Activated T-cell treated with anti-CD3 and anti-CD28 coated beads for 48 hours (primary cell): ENCODE data around the gene SCART1.
"Not testable (repeated sequence)": the region's sequence is repeated elsewhere in the genome, so short reads cannot be mapped to it uniquely, and the experiment has no call there.

Experiments used
- DNase-seq: peaks from one replicate; pipeline ENCODE4 v3.0.0-alpha.2; 2020; ENCODE audit warnings: low read depth

The SCART1 gene

DNA sequence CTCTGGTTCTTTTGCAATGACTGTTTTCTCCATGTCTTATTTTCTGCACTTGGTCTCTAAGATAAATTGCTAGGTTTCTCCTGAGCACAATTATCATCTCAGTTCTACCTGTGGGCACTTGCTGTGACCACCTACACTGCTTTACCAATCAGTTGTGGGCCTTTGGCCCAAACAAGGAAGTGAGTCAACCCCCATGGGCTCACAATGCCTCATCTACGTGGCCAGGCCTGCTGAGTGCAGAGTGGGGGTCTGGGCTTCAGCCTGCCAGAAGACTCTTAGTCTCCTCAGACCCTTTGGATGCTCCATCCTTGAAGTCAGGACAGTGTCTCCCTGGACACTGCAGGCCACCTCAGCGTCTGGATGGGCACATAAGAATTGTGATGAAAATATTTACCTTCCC is 20.3 kb downstream of the SCART1 start:
- DNase-seq = no peak

DNA sequence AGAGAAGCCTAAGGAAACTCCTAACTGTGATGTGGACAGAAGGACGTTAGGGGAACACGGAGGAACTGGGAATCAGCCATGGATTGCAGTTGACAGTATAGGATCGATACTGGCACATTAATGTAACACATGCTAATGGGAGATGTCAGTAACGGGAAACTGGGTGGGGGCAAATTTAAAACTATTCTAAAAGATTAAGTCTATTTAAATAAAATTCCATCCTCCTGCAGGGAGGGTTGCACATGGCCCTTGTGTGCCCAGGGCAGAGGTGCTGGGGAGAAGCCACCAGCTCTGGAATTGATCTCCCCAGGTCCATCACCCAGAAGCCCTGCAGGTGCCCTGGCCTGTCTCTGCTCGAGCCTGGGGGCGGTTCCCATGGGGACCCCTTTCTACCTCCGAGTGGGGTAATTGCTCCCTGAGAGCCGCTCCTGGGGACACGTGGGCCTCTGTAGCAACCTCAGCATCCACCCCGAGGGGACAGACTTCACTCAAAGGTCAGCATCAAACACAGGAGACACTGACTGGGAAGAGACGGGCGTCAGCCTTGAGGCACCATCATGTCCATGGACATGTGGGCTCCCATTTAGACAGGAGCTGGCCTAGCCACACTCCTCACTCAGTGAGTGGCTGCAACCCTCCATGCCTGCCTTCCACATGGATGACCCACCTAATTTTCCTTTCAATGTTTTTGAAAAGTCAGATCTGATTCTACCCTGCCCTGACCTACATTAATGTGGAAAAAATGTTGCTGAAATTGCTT is 21.1 kb downstream of the SCART1 start:
- no peak for DNase-seq

GRCh38 chr10:133475425-133475734 is 21.6 kb downstream of the SCART1 start:
- no peak for DNase-seq

DNA sequence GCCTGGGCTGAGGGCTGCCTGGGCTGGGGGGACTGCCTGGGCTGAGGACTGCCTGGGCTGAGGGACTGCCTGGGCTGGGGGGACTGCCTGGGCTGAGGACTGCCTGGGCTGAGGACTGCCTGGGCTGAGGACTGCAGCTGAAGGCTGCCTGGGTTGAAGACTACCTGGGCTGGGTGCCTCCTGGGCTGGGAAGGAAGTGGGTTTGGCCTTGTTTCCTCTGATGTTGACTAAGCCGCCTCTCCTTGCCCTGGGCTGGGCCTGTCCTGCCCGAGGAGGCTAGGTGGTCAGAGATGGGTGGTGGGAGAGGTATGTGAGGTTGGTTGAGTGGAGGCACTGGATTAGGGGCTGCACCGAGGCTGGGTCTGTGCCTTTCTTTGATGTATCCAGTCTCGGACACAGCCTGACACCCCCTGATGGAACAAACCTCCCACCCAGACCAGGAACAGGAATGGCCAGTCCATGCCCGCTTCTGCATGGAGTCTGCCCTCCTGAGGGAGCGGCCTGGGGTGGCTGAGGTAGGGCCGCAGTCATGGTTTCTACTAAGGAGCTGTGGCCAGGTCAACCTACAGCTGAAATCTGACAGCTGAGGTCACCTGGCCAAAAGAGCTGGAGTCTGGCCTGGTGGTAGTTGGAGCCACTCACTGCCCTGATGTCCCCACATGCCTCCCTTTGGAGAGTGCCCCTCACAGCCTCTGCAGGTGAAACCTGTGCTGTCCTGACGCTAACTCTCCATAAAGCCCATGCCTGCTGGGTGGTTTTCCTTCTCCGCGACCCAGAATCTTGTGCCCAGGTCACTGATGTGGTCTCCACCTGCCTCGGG is 22.3 kb downstream of the SCART1 start:
- DNase-seq = no peak

- DNase-seq = no peak
Observed at GRCh38 chr10:133476641-133476990, 22.9 kb downstream of the SCART1 start.

DNA sequence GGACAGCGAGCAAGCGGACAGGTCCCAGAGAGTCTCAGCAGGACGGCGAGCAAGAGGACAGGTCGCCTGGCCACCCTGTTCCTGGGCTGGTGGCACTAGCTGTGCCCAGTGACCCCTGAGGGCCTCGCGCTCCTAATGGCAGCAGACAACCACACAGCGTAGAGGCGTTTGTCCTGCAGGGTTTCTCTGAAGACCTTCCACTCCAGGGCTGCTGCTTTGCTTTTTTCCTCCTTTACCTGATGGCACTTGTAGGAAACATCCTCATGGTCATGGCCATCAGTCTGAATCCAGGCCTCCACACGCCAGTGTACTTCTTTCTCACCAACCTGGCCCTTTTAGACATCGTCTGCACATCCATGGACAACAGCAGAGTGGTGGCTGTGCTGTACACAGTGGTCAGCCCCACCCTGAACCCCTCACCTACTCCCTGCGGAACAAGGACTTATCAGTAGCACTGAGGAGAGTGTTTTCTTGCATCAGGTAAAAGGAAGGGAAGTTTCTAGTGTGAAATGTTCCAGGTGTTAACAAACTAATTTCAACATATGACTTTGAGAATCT is 27.4 kb downstream of the SCART1 start:
- DNase-seq = no peak

DNA sequence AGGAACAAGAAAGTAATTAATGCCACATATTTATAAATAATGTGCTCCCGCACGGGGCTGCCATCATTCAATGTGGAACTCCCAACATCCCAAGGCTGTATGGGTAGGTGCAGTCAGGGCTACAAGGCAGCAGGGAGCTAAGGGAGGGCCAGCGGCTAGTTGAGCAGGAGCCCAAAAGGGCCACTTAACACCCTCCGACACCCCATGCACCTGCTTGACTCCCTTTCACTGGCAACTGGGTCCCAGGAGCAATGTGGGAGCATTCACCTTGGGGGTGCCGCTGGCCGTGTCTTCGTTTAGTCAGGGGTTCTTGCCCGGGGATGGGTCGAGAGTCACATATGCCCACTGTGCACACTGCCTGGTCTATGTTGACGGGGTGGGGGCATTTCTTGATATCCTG is 27.9 kb downstream of the SCART1 start:
- no peak for DNase-seq

DNA sequence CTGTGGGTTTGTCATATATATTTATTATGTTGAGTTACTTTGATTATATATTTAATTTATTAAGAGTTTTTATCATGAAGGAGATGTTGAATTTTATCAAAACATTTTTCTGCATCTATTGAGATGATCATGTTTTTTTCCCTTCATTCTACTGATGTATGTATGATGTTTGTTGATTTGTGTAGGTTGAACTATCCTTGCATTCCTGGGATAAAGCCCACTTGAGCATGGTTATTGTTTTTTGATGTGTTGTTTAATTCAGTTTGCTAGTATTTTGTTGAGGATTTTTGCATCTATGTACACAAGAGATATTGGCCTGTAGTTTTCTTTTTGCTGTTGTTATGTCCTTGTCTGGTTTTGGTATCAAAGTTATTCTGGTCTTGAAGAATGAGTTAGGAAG is 31.1 kb downstream of the SCART1 start:
- DNase-seq = no peak

- DNase-seq = no peak
Observed at GRCh38 chr10:133487085-133487484, 33.3 kb downstream of the SCART1 start.

DNA sequence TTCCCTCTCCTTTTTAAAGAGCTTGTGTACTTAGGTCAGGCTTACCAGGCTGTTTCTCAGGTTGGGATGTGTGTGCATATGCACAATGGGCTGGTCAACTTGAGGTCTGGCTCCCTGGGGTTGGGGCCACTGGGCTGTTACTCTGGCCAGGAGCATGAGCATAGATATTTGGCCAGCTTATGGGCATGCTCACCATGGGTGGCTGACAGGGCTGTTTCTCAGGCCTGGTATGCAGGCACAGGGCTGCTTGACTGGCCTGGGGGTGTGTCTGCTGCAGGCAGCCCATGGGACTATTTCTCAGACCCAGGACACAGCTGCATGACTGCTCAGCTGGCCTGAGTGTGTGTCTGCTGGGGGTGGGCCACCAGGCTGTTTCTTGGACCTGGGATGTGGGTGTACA is 34.6 kb downstream of the SCART1 start:
- DNase-seq = no peak

DNA sequence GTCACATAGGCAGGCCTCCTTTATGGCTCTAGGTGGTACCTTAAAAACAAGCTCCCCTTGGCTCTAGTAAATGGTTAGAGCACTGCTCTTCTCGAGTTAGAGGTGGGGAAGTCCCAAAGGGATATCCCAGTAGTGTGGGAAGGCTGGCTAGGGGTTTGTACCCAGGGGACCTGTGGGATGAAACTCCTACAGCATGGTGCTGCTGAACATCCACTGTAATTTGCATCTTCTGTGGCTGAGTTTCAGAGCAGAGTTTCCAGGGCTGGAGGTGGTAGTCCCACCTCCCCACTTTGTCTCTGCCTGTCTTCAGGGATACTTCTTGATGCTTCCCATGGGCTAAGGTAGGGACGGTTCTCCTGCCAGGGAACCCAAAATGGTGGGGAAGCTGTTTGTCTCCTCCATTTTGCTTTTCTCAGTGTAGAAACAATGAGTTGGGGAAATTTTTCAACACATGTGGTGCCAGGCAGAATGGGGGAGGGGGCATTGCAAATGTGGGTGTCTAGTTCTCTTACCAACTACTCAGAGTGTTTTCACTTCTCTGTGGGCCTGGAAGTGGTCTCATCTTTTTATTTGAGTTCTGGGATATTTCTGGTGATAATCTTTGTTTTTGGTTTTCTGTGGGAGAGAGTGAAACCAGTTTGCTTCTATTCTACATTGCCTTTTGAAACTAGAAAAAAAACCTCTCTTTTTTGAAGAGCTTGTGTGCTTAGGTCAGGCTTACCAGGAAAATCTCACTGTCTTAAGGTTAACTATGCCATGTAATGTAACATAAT is 36.3 kb downstream of the SCART1 start:
- DNase-seq = no peak

GRCh38 chr10:133493562-133493961 is 39.8 kb downstream of the SCART1 start:
- not testable (repeated sequence) for DNase-seq

DNA sequence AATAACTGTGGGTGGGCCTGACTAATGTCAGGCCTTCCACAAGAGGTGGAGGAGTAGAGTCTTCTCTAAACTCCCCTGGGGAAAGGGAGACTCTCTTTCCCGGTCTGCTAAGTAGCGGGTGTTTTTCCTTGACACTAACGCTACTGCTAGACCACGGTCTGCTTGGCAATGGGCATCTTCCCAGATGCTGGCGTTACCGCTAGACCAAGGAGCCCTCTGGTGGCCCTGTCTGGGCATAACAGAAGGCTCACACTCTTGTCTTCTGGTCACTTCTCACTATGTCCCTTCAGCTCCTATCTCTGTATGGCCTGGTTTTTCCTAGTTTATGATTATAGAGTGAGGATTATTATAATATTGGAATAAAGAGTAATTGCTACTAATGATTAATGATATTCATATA is 43.6 kb downstream of the SCART1 start:
- not testable (repeated sequence) for DNase-seq

DNA sequence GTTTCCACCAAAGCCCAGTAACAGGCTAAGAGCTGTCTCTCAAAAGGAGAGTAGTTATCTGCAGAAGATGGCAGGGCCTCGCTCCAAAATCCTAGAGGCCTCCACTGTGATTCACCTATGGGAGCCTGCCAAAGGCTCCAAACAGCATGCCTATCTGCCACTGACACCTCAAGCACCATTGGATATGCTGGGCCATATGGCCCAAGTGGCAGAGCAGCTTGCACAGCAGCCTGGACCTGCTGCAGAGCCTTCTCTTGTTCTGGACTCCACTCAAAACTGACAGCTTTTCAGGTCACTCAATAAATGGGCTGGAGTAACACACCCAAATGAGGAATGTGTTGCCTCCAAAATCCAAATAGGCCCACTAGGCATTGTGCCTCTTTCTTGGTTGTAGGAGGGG is 45.4 kb downstream of the SCART1 start:
- DNase-seq = not testable (repeated sequence)

DNA sequence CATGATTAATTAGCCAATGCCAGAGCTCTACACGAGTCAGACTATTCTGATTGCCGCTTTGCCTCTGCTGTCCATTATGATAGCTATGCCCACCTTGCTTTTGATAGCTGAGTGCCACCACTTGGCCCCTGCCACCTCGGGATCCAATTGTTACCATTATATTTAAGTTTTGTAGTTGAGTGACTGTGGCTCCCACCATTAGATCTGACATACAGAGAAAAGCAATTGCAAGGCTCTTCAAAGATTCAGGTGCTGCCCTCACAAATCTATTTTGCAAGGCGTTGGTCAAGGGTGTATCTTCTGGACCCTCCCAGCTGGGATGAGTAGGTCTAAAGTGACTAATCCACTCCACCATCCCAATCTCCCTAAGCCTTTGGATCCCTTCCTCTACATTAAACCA is 47.2 kb downstream of the SCART1 start:
- not testable (repeated sequence) for DNase-seq

DNA sequence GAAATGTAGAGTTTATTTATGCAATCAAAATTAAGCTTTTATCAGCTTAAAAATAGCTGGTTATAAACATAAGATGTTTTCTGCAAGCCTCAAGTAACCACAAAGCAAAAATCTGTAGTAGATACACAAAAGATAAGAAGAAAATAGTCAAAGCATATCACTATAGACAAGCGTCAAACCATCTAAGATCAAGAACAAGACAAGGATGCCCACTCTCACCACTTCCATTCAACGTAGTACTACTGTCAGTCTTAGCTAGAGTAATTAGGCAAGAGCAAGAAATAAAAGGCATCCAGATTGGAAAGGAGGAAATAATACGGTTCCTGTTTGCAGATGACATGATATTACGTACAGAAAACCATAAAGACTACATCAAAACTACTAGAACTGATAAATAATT is 56.0 kb downstream of the SCART1 start:
- DNase-seq = no peak

DNA sequence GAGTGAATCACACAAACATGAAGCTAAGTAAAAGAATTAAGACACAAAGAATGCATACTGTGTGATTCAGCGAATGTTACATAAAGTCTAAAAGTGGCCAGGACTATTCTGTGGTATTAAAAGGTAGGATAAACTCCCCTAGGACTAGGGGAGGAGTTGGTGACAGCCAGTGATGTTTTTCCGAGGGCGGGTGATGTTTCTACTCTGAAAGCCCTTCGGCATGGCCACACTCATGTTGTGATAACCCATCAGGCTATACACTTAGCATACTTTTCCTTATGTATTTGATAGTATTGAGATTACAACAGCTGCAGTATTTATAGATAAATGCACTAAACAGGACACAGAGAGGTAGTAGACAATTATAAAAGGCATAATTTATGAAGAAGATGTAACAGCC is 57.7 kb downstream of the SCART1 start:
- no peak for DNase-seq

DNA sequence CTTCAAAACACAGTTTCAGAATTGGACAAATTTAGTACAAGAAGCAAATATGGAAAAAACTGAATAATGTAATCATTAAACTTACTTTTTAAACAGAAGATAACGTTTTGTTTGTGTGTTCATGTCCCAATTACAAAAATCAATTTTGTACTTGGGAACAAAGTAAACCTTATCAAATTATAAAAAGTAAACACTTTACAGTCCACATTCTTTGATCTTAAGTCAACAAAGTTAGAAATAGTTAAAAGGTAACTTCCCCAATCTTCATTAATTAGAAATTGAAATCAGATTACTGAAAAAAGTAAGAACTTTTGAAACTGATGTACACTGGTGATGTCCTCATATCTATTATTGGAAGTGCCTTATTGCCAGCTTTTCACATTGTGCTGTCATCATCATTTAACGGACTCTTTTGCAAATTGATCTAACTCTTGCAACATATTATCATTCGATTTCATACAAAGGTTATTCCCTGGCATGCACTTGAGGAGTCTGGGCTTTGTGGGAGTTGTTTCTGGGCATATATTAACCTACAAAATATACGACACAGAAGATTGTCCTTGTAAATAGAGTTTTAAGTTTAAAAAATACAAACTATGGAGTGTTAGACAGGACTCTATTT is 58.3 kb downstream of the SCART1 start:
- DNase-seq = no peak

GRCh38 chr10:133515471-133515870 is 61.7 kb downstream of the SCART1 start:
- DNase-seq = no peak

DNA sequence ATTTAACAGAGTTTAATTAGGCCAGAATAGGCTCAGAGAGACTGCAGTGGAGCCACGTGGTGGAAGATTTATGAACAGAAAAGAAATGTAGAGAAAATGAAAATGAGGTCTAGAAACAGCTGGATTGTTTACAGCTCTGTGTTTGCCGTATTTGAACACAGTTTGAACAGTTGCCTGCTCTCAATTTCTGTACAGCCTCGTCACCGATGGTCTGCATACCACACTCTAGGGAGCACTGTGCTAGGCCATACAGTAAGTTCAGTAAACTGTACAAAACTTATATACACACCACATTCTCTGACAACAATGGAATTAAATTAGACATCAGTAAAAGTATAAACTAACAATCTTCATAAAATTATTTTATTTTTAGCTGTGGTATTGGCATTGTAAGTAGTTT is 62.3 kb downstream of the SCART1 start:
- no peak for DNase-seq

- not testable (repeated sequence) for DNase-seq
Observed at GRCh38 chr10:133518517-133518916, 64.8 kb downstream of the SCART1 start.
